Chondrocyte (in vitro differentiated cells): ENCODE measurements around the gene SPDYE2. TPM values are rescaled to one million over a fixed set of nuclear protein-coding genes. Genes with fewer than 3 reads are reported as not detected.
A peak's percentile ranks its signal among the peaks of the same experiment; 100 is the strongest.
"Not testable (repeated sequence)": the region's sequence is repeated elsewhere in the genome, so short reads cannot be mapped to it uniquely, and the experiment has no call there.

Experiments
- DNase-seq: peaks from one replicate; pipeline ENCODE4 v3.0.0; 2021; ENCODE audit warnings: mixed read lengths, low spot score
- H3K27ac Mint-ChIP-seq: one replicate; pipeline ENCODE4 v1.8.0; 2021; ENCODE audit warnings: mild to moderate bottlenecking, moderate library complexity, mixed read lengths; ENCODE audit not compliant: unreplicated experiment
- H3K27me3 Mint-ChIP-seq: 2 replicates; pipeline ENCODE4 v1.8.0; 2021; ENCODE audit warnings: low read depth, mixed read lengths
- H3K36me3 Mint-ChIP-seq: 2 replicates; pipeline ENCODE4 v1.8.0; 2021; ENCODE audit warnings: low read depth, mixed read lengths
- H3K4me1 Mint-ChIP-seq: 2 replicates; pipeline ENCODE4 v1.8.0; 2021; ENCODE audit warnings: low read depth, mild to moderate bottlenecking, mixed read lengths
- H3K4me3 Mint-ChIP-seq: one replicate; pipeline ENCODE4 v1.8.0; 2021; ENCODE audit warnings: mild to moderate bottlenecking, moderate library complexity, mixed read lengths; ENCODE audit not compliant: unreplicated experiment
- H3K9me3 Mint-ChIP-seq: 2 replicates; pipeline ENCODE4 v1.8.0; 2021; ENCODE audit warnings: low read depth, mixed read lengths
- long read RNA-seq: library from polyadenylated mRNA; stranded (forward); transcript quantifications from one replicate; pipeline ENCODE4 v2.0.0, GENCODE V29; 2021
- total RNA-seq: library from RNA; stranded (reverse); gene quantifications from 3 replicates; pipeline ENCODE4 v1.2.1, GENCODE V29; 2021

The SPDYE2 gene
- total RNA-seq, result not detected in 3 replicates
- long read RNA-seq, result 0 reads

DNA sequence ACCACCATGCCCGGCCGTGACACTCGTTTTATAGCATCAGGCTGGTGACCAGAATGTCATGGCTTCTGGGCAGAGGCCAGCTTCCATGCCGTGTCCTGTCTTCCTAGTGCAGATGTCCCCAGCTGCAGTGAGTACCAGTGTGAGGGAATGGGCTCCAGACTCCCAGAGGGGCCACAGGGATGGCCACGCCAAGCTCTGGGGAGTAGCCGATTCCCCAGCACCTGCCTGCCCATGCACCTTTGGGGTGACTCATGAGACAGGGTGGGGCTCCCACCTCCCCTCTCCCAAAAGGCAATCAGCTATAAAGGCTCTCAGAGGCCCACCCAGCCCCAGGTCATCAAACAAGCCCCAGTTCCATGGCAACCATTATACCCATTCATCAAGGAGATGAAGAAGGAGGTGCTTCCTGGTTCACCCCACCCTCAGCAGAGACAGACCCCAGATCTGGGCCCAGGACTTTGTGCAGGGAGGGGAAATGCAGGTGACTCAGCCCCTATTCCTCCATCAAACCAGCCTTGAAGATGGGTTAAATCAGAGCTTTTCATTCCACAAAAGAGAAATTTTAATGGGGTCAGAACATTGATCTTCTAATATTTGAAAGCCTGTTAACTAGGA, at the start of gene SPDYE2:
SPDYE2 (plus strand) TSS at position 419 of the 615 bp plus-strand sequence. CDS start 2,030 bp downstream, outside the sequence.
- H3K9me3 Mint-ChIP-seq, H3K27me3 Mint-ChIP-seq, H3K36me3 Mint-ChIP-seq, H3K4me1 Mint-ChIP-seq, H3K4me3 Mint-ChIP-seq, H3K27ac Mint-ChIP-seq, DNase-seq: not testable (repeated sequence)

GRCh38 chr7:102503141-102503540, 47.9 kb upstream of the SPDYE2 start:
- H3K4me1 Mint-ChIP-seq, H3K4me3 Mint-ChIP-seq, H3K9me3 Mint-ChIP-seq, H3K36me3 Mint-ChIP-seq, H3K27ac Mint-ChIP-seq, H3K27me3 Mint-ChIP-seq, DNase-seq: not testable (repeated sequence)

DNA sequence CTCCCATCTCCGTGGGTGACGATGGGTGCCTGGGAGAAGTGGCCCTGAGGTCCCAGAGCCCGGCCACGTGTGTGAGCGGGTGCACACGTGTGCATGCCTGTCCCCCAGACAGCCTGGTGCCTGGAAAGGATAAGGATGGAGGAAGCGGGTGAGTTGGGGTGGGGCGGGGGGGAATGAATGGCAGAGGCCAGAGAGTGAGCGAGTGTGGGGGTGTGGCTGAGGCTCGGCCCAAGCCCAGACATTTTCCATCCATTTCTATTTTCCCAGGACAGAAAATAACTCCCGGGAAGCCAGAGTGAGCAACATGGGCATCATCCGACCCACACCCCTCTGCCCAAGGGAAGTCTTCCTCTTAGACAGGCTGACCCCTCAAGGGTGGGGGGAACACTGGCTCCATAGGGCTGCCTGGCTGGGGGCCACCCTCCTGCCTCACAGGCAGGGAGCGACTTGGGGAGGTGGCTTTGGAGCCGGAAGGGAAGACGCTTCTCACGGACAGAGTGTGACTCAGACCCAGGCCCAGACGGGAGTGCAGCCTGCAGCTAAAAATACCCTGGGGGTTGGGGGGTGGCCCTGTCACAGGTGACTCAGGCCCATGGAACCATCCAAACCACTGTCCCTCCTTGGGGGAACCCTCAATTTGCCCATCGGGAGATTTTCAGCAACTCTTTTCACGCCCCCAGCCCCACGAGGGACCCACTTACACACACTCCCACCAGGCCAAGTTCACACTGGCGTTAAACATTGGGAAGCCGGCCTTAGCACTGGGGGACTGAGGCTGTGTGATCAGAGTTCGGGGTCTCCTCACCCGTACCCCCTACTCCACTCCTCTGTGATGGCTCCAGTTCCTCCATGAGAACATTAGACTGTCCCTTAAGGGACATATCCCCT, 45.5 kb upstream of the SPDYE2 start:
- not testable (repeated sequence) for H3K4me1 Mint-ChIP-seq, DNase-seq, H3K9me3 Mint-ChIP-seq, H3K27ac Mint-ChIP-seq, H3K27me3 Mint-ChIP-seq, H3K36me3 Mint-ChIP-seq, H3K4me3 Mint-ChIP-seq

DNA sequence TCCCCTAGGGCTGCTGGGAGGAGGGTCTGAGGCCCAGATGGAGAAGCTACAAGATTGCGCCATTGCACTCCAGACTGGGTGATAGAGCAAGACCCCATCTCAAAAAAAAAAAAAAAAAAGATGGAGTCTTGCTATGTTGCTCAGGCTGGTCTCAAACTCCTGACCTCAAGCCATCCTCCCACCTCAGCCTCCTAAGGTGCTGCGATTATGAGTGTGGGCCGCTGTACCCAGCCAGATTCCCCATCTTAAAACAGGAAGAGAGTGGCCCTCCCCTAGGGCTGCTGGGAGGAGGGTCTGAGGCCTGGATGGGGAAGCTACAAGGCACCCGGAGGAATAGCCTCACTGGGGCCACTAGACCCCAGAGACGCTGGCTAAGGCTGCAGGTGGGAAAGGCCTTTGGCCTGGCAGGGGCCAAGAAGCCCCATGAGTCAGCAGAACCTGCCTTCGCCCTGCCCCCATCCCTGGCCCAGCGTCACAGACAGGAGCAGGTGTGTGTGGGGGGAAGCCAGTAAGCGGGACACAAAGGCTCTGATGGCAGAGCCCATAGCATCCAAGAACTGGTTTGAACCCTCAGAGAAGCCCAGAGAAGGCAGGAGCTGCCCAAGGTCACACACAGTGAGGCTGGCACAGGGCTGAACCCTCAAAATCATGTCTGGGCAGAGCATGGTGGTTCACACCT, 43.5 kb upstream of the SPDYE2 start:
- H3K9me3 Mint-ChIP-seq, H3K4me3 Mint-ChIP-seq, H3K36me3 Mint-ChIP-seq, H3K27me3 Mint-ChIP-seq, H3K27ac Mint-ChIP-seq, DNase-seq, H3K4me1 Mint-ChIP-seq: not testable (repeated sequence)

- H3K36me3 Mint-ChIP-seq, H3K9me3 Mint-ChIP-seq, H3K4me3 Mint-ChIP-seq, H3K4me1 Mint-ChIP-seq, H3K27me3 Mint-ChIP-seq, H3K27ac Mint-ChIP-seq, DNase-seq: not testable (repeated sequence)
These were observed 40.5 kb upstream of the SPDYE2 start for GRCh38 chr7:102510575-102510974.

- H3K4me3 Mint-ChIP-seq, H3K9me3 Mint-ChIP-seq, H3K27ac Mint-ChIP-seq, DNase-seq, H3K36me3 Mint-ChIP-seq, H3K4me1 Mint-ChIP-seq, H3K27me3 Mint-ChIP-seq: not testable (repeated sequence)
These were observed 39.0 kb upstream of the SPDYE2 start for GRCh38 chr7:102511860-102512522.

DNA sequence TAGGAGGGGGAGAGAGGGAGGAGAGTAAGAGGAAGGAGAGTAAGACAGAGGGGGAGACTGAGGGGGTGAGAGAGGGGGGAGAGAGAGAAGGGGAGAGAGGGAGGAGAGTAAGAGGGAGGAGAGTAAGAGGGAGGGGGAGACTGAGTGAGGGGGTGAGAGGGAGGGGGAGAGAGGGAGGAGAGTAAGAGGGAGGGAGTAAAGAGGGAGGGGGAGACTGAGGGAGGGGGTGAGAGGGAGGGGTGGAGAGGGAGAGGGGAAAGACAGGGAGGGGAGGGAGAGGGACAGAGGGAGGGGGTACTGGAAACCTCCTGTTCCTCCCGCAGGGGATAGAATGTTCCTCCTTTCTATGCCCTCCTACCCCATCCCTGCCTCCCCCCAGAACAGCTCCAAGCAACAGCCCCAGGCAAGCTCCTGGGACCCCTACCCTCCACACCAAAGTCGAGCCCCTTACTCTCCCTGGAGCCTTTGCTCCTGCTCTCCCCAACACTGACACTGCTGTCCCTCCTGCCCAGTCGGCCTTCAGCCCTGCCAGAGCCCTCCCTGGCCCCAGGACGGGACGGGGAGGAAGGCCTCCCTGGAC, 38.3 kb upstream of the SPDYE2 start:
- H3K4me3 Mint-ChIP-seq, result peak overlapping the region; percentile 12
- not testable (repeated sequence) for H3K27ac Mint-ChIP-seq, H3K36me3 Mint-ChIP-seq, H3K4me1 Mint-ChIP-seq, DNase-seq, H3K27me3 Mint-ChIP-seq, H3K9me3 Mint-ChIP-seq

GRCh38 chr7:102514881-102515721, 35.9 kb upstream of the SPDYE2 start:
- H3K9me3 Mint-ChIP-seq, H3K4me3 Mint-ChIP-seq, H3K36me3 Mint-ChIP-seq, H3K27me3 Mint-ChIP-seq, H3K27ac Mint-ChIP-seq, DNase-seq, H3K4me1 Mint-ChIP-seq: not testable (repeated sequence)

- not testable (repeated sequence) for H3K9me3 Mint-ChIP-seq, H3K27me3 Mint-ChIP-seq, H3K4me3 Mint-ChIP-seq, H3K4me1 Mint-ChIP-seq, H3K27ac Mint-ChIP-seq, DNase-seq, H3K36me3 Mint-ChIP-seq
These were observed 35.1 kb upstream of the SPDYE2 start for GRCh38 chr7:102515889-102516288.

DNA sequence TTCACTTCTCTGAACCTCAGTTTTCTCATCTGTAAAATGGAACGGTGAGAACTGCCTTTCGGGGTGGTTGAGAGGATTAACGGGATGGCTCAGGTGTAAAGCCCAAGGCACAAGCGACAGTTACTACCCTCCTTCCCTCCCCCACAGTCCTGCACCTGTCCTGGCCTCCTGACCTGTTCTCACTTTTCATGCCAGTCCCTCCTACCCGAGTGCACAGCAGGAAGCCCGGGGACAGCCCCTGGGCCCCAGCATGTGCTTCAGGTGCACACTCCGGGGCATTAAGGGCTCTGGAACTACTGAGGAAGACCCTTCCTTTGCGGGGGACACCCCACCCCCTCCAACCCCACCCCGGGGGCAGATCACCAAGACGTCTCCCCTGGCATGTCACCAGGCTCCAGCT, 34.1 kb upstream of the SPDYE2 start:
- not testable (repeated sequence) for H3K36me3 Mint-ChIP-seq, H3K27ac Mint-ChIP-seq, H3K4me3 Mint-ChIP-seq, DNase-seq, H3K27me3 Mint-ChIP-seq, H3K4me1 Mint-ChIP-seq, H3K9me3 Mint-ChIP-seq

DNA sequence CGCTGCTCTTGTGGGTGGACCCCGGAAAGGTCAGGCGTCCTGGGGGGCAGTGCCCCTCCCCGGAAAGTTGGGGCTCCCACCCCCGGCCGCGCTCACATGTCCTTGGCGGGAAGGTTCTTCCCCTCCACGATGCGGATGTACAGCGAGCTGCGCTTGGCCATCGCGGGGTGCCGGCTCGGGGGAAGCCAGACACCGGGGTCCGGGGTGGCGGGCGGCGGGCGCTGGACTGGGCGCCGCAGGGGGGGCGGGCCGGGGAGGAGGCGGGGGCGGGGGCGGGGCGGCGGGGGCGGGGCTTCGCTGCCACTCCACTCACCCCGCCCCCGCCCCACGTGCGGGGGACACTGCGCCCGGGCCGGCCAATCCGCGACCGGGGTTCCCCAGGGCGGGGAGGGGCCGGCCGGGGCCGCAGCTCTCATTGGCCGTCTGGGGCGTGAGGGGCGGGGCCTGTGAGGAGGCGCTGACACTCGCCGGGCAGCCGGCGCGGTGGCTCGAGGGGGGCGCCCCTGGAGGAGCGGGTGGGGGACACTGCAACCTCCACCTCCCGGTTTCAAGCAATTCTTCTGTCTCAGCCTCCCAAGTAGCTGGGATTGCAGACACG, 33.4 kb upstream of the SPDYE2 start, which contains the start of gene RASA4B:
RASA4B (minus strand) TSS at position 228 of the 598 bp plus-strand sequence; CDS start at position 161, 67 bp downstream.
- not testable (repeated sequence) for H3K4me1 Mint-ChIP-seq, H3K27ac Mint-ChIP-seq, H3K36me3 Mint-ChIP-seq, H3K9me3 Mint-ChIP-seq, DNase-seq, H3K27me3 Mint-ChIP-seq
- H3K4me3 Mint-ChIP-seq, result peak within 1 kb of the TSS; percentile 44
